Activated CD4-positive, alpha-beta T cell treated with anti-CD3 and anti-CD28 coated beads, Interleukin-2, Interleukin-4, amounts not matched to agents 100 ng/mL and 50 ng/mL, durations not matched to agents 16 hours and 8 hours (primary cell): ENCODE results near the gene PIEZO1.
A peak's percentile ranks its signal among the peaks of the same experiment; 100 is the strongest.

Experiments
- DNase-seq: peaks from one replicate; pipeline ENCODE4 v3.0.0-alpha.2; 2020; ENCODE audit warnings: low spot score

PIEZO1 gene

DNA sequence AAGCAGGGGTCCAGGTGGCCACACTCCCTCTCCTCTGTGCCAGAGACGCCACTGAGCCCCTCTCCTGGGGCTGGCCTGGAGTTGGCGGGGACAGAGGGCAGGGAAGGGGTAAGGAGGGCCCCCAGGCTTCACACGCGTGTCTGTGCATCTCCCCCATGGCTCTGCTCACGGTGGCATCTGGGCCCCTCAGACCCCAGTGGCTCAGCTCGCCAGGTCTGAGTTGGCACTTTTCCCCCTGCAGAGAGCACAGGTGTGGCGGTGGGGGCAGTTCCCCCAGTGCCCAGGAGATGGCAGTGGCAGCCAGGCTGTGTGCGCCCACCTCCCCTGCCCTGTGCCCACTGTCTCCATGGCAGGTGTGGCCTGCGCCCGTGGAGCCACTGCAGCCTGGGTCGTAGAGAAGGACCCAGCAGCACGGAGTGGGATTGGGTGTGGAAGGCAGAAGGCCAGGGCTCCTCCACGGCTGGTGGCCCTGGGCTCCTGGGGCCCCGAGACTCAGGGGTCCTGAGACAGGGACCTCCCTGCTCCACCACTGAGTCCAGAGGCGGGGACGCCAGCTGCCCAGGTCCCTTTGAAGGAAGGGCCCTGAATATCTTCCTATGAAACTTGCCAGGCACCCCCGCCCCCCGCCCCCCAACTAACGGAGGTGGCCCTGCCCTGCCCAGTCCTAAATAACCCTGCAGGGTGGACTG is 31.0 kb upstream of the PIEZO1 start:
- peak; percentile 61 for DNase-seq

- DNase-seq: no peak
Measured at GRCh38 chr16:88815227-88815626, 30.2 kb upstream of the PIEZO1 start.

DNA sequence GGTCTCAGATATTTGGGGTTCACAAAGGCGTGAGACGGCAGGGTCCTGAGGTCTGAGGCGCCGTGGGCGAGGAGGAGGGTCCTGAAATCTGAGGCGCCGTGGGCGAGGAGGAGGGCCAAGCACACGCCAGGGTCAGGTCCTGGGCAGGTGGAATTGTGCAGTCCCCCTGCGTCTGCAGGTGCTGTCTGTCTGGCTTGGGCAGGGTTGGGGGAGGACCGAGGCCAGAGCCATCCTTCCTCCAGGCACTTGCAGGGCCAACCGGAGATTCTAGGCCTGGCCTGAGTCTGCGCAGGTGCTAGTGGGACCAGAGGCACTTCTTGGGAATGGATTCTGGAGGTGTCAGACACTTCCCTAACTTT is 29.1 kb upstream of the PIEZO1 start:
- no peak for DNase-seq

- no peak for DNase-seq
Measured at GRCh38 chr16:88813269-88814143, 28.5 kb upstream of the PIEZO1 start.

- peak; percentile 56 for DNase-seq
Measured at GRCh38 chr16:88812513-88813268, 27.7 kb upstream of the PIEZO1 start.

DNA sequence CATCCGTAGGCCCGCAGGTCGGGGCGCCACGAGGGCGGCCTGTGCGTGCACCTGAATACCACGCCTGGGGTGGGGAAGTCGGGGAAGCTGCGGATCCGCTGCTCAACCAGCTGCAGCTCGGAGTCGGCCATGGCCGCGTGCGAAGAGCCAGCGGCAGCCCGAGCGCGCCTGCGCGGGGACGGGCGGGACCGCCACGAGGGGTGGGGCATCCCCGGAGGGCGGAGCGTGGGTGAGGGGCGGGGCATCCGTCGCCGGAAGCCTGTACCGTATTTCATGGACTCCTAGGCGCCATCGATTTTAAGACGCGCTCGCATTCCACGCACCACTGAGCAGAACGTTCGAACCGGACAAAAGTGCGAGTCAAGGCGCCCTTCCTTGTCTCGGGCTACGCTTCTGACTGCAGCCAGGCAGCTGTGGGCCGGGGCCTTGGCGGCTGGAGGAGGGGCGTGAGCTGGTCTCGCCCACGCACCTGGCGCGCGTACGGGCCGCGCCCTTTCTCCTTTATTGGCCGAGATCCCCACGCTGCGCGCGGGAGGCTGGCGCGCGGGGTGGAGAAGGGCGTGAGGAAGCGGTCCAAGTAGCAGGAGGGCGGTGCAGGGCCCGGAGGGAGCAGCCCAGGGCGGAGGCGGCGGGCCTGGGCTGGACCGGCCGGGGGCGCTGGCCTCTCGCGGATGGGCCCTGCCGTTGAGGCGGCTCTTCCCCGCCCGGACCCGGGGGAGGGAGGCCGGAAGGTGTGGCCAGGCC is 26.9 kb upstream of the PIEZO1 start, which contains the start of gene APRT:
Gene APRT, minus strand, starts transcription at position 160 of the 744 bp plus-strand sequence. Its CDS starts 29 bp downstream, at position 131.
- DNase-seq: peak; percentile 97

- peak; percentile 61 for DNase-seq
Measured at GRCh38 chr16:88810912-88811768, 26.1 kb upstream of the PIEZO1 start.

DNA sequence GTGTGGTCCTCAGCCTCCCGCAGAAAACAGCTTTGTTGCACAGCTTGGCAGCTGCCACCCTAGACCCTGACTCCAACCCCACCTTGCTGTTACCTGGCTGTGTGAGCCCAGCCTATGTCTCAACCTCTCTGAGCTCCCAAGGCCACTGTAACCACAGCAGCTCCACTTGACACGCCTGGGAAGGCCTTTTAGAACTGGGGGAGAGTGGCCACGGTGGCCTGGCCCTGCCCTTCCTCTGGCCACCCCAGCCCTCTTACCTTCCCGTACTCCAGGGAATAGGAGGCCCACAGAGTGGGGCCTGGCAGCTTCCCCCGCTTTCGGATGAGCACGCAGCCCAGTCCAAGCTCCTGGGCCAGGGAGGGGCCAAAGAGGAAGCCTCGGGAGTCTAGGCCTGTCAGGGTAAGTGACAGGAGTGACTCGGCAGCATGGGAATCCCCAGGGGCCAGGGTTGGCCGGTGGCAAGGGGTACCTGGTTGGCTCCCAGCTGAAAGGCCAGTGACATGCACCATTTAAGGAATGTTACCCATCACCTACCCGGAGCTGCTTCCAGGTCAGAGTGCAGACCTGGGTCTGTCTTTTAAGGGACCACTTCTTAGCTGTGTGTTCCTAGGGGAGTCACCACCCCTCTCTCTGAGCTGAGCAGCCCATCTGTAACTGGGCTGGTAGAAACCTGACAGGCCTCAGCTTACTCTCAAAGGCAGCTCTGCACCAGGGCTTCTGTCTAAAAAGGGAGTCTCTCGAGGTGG is 25.3 kb upstream of the PIEZO1 start:
- peak; percentile 53 for DNase-seq

- DNase-seq: peak; percentile 22
Measured at GRCh38 chr16:88809676-88810165, 24.7 kb upstream of the PIEZO1 start.

DNA sequence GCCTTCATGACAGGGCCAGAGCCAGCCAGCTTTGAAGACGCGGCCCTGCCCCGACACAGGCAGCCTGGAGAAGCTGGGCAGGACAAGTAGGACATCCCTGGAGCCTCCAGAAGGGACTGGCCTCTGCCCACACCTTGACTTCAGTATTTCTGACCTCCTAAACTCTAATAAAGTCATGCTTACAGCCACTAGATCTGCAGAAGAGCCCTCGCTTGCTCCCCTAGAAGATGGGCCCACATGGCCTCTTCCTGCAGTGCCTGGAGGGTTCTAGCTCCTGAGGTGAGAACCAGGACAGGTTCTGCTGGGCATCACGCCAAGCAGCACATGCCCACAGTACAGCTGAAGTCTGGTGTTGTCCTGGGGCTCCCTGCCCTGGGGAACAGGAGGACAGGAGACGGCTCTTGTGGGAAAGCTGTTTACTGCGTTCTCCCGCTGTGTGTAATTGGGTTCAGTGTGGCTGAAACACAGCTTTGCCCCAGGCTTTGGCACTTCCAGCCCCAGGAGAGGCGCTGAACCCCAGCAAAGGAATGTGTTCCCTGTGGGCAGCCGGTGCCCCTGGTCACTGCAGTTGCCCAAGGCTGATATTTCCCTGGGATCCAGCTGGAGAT is 24.2 kb upstream of the PIEZO1 start:
- DNase-seq: no peak

- no peak for DNase-seq
Measured at GRCh38 chr16:88807626-88808453, 22.8 kb upstream of the PIEZO1 start.

DNA sequence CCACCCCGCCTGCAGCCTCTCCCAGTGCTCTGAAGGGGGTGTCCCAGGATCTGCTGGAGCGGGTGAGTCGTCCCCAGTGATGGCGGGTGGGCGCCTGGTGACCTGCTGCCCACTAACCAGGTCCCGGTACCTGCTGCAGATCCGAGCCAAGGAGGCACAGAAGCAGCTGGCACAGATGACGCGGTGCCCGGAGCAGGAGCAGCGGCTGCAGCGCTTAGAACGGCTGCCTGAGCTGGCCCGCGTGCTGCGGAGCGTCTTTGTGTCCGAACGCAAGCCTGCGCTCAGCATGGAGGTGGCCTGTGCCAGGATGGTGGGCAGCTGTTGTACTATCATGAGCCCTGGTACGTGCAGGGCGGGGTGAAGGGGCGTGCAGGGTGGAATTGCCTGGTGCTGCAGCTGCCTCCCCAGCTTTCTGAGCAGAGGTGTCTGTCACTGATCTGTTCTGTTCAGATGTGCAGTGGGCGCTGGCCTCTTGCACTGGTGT is 22.2 kb upstream of the PIEZO1 start:
- DNase-seq: no peak

- DNase-seq: no peak
Measured at GRCh38 chr16:88806491-88807111, 21.6 kb upstream of the PIEZO1 start.

DNA sequence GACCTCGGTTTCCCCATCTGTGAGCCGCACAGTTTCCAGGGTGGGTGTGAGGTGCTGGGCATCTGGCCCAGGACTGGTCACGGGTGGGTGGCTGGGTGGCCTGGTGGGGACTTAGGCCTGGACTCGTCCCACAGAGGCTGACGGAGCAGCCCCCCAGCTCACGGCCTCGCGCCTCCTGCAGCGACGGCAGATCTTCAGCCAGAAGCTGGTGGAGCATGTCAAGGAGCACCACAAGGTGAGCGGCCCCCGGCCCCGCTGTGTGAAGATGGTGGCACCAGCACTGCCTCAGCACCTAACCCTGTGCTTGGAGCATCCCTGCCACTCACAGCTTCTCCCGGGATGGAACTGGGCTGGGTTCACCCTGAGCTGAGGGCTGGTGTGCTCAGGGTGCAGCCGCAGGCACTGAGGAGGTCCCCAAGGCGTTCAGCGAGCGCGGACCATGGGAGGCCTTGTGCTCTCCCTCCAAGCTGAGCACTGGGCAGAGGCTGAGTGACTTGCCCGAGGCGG is 20.9 kb upstream of the PIEZO1 start:
- DNase-seq: no peak

- DNase-seq: no peak
Measured at GRCh38 chr16:88805340-88805715, 20.3 kb upstream of the PIEZO1 start.

- DNase-seq: no peak
Measured at GRCh38 chr16:88804552-88805339, 19.7 kb upstream of the PIEZO1 start.

GRCh38 chr16:88804173-88804551 is 19.1 kb upstream of the PIEZO1 start:
- no peak for DNase-seq
